Mucosa of descending colon (tissue), 3 donors: ENCODE data around the gene LTV1. TPM values are rescaled to one million over a fixed set of nuclear protein-coding genes. Genes with fewer than 3 reads are reported as not detected.
"Not testable (repeated sequence)": the region's sequence is repeated elsewhere in the genome, so short reads cannot be mapped to it uniquely, and the experiment has no call there.

Experiments used
- ATAC-seq: fragments of 200-7000 bp; cut with Tn5 transposase; one replicate; pipeline ENCODE4 v1.9.1; 2020; ENCODE audit warnings: mild to moderate bottlenecking, moderate library complexity
- DNase-seq, 3 donors: peaks; one replicate each; pipeline ENCODE4 v3.0.0-alpha.2; 2020
- H3K36me3 ChIP-seq: fragments of 200-600 bp; one replicate; pipeline ENCODE4 v1.8.0; 2021; ENCODE audit warnings: low read depth, mild to moderate bottlenecking
- H3K4me1 ChIP-seq: fragments of 200-600 bp; one replicate; pipeline ENCODE4 v1.8.0; 2021; ENCODE audit warnings: low read depth, mild to moderate bottlenecking
- H3K4me3 ChIP-seq: fragments of 200-600 bp; one replicate; pipeline ENCODE4 v1.8.0; 2021; ENCODE audit warnings: mild to moderate bottlenecking
- H3K9me3 ChIP-seq: fragments of 200-600 bp; one replicate; pipeline ENCODE4 v1.8.0; 2021; ENCODE audit warnings: mild to moderate bottlenecking
- CTCF ChIP-seq: fragments of 200-600 bp; IDR thresholded peaks from one replicate; pipeline ENCODE4 v1.8.0; 2022; ENCODE audit warnings: antibody characterized with exemption, mild to moderate bottlenecking
- intact Hi-C, 2 donors: fragments of 100-400 bp; cut with DNase I in 1 of 2; cut with micrococcal nuclease in 1 of 2; formaldehyde crosslinking; loops; one replicate each; pipeline versions ENCODE4 v1.11.0 to v1.11.1; 2022; cut with DNase I, micrococcal nuclease
- total RNA-seq, 3 donors: library from RNA; stranded (reverse); fragmentation: NEBNext Ultra II Directional in 2 of 3; extraction: Animal tissue kit (Norgen Biotek cat#: 25700) in 2 of 3; gene quantifications; one replicate each; pipeline versions ENCODE4 v1.2.1 to v1.2.4, GENCODE V29; 2021 to 2023
- donor health status: DM: no; HTN: no; CAD: no; lungs with moderate emphysema.
- donor health status: DM: no; HTN: no; CAD: no.
- donor health status: DM: no; HTN: yes; CAD: no.

Gene LTV1
- total RNA-seq, 3 donors from 2014 or later = 11.3 to 18.0 (median 13.0) TPM

GRCh38 chr6:143856762-143857161, 13.6 kb downstream of the LTV1 start:
- H3K9me3 ChIP-seq, intact Hi-C loops, H3K36me3 ChIP-seq, DNase-seq, H3K4me3 ChIP-seq, ATAC-seq, H3K4me1 ChIP-seq: not testable (repeated sequence)

GRCh38 chr6:143857651-143858050, 14.5 kb downstream of the LTV1 start:
- H3K4me3 ChIP-seq = no peak overlapping the region
- peaks cover 7% of the 10 kb centered on the region for H3K9me3 ChIP-seq
- intact Hi-C loops = no loop called here
- H3K4me1 ChIP-seq = no peaks in the 10 kb centered on the region
- no peak for TF ChIP-seq CTCF
- DNase-seq = no peak
- H3K36me3 ChIP-seq = peaks cover 2% of the 10 kb centered on the region
- no peak for ATAC-seq

- no peak for TF ChIP-seq CTCF
- H3K4me3 ChIP-seq = no peak overlapping the region
- DNase-seq = no peak
- intact Hi-C loops = no loop called here
- H3K36me3 ChIP-seq = peaks cover 11% of the 10 kb centered on the region
- H3K9me3 ChIP-seq = peaks cover 1% of the 10 kb centered on the region
- ATAC-seq = no peak
- H3K4me1 ChIP-seq = no peaks in the 10 kb centered on the region
Measured at GRCh38 chr6:143859891-143860660, 16.9 kb downstream of the LTV1 start.

GRCh38 chr6:143863771-143864170, 20.6 kb downstream of the LTV1 start:
- peaks cover 11% of the 10 kb centered on the region for H3K36me3 ChIP-seq
- DNase-seq (no peak), ATAC-seq (no peak)
- no peak overlapping the region for H3K4me3 ChIP-seq
- intact Hi-C loops = no loop called here
- TF ChIP-seq CTCF = no peak
- H3K4me1 ChIP-seq = no peaks in the 10 kb centered on the region
- H3K9me3 ChIP-seq = no peaks in the 10 kb centered on the region

- no peak for TF ChIP-seq CTCF
- Histone ChIP-seq H3K4me1 (no peaks in the 10 kb centered on the region), H3K9me3 (no peaks in the 10 kb centered on the region), H3K4me3 (no peak within 1 kb of the TSS), H3K36me3 (peaks cover 11% of the 10 kb centered on the region)
- DNase-seq (no peak), ATAC-seq (no peak)
- intact Hi-C loops = no loop called here
Measured at GRCh38 chr6:143864234-143864633, 21.1 kb downstream of the LTV1 start, which contains the start of gene ZC2HC1B. TSS of gene ZC2HC1B (plus strand) at chr6:143864474. CDS start at chr6:143864540, 66 bp downstream.

- ATAC-seq (no peak), DNase-seq (no peak)
- Histone ChIP-seq H3K4me3 (no peak overlapping the region), H3K4me1 (no peaks in the 10 kb centered on the region), H3K9me3 (no peaks in the 10 kb centered on the region), H3K36me3 (peaks cover 11% of the 10 kb centered on the region)
- no peak for TF ChIP-seq CTCF
- intact Hi-C loops = no loop called here
Measured at GRCh38 chr6:143867236-143867635, 24.1 kb downstream of the LTV1 start.

GRCh38 chr6:143868808-143869207, 25.7 kb downstream of the LTV1 start:
- ATAC-seq, H3K4me3 ChIP-seq, H3K4me1 ChIP-seq, DNase-seq, H3K9me3 ChIP-seq, intact Hi-C loops, H3K36me3 ChIP-seq: not testable (repeated sequence)

GRCh38 chr6:143871202-143871730, 28.1 kb downstream of the LTV1 start:
- intact Hi-C loops, ATAC-seq: not testable (repeated sequence)

More at GRCh38 chr6:143871202-143871730, 28.1 kb downstream of the LTV1 start:
- H3K4me1 ChIP-seq, DNase-seq, H3K36me3 ChIP-seq, H3K4me3 ChIP-seq, H3K9me3 ChIP-seq: not testable (repeated sequence)
